Vagina (tissue), 2 donors: ENCODE measurements around the gene TMEM178B.

ENCODE experiments used
- CTCF ChIP-seq, 3 experiments: fragments of 450-650 bp in 2 of 3; fragments of 200-600 bp in 1 of 3; sonication (generic) in 1 of 3; IDR thresholded peaks; one replicate each; pipeline ENCODE4 v1.5.1; 2017 to 2019; ENCODE audit warnings: antibody characterized with exemption in 3 of 3, mild to moderate bottlenecking in 2 of 3, moderate library complexity in 2 of 3
- POLR2A ChIP-seq, 2 donors: fragments of 450-650 bp; IDR thresholded peaks; one replicate each; pipeline ENCODE4 v1.6.1; 2017; ENCODE audit warnings: antibody characterized with exemption in 2 of 2, mild to moderate bottlenecking in 2 of 2, moderate library complexity in 2 of 2
- POLR2AphosphoS5 ChIP-seq, 2 donors: sonication (generic); formaldehyde crosslinking; IDR thresholded peaks; one replicate each; pipeline ENCODE4 v1.9.0; 2017; ENCODE audit warnings: antibody characterized with exemption in 2 of 2, mild to moderate bottlenecking in 2 of 2, low read depth in 1 of 2; ENCODE audit not compliant: insufficient read depth in 1 of 2

GRCh38 chr7:141094336-141095070, 20.6 kb downstream of the TMEM178B start:
- TF ChIP-seq POLR2A (IDR thresholded peaks at IDR 0.05) (no peak), CTCF (IDR thresholded peaks at IDR 0.05) (no peak), POLR2AphosphoS5 (IDR thresholded peaks at IDR 0.05; ENCODE audit: insufficient read depth in 1 of 2, low read depth in 1 of 2) (no peak)
